Coronary artery (tissue), 2 donors: ENCODE results near the gene HSD11B1L.

Experiments used
- DNase-seq: peaks from one replicate; pipeline ENCODE4 v3.0.0-alpha.2; 2017; ENCODE audit warnings: low spot score
- H3K27ac ChIP-seq, 2 donors: fragments of 200-600 bp; sonication (generic); one replicate each; pipeline ENCODE4 v1.5.1; 2016 to 2019
- H3K4me3 ChIP-seq: fragments of 200-600 bp; sonication (generic); 2 replicates; pipeline ENCODE4 v1.5.1; 2016; ENCODE audit warnings: mild to moderate bottlenecking, moderate library complexity
- CTCF ChIP-seq: fragments of 200-600 bp; sonication (generic); IDR thresholded peaks from one replicate; pipeline ENCODE4 v1.5.1; 2019; ENCODE audit warnings: antibody characterized with exemption

Gene HSD11B1L

GRCh38 chr19:5679289-5680083, 1.3 kb upstream of the HSD11B1L start:
- H3K27ac ChIP-seq = peak overlapping the region; percentile 89 to 94
- no peak for TF ChIP-seq CTCF
- DNase-seq = no peak
- peak overlapping the region; percentile 93 for H3K4me3 ChIP-seq

DNA sequence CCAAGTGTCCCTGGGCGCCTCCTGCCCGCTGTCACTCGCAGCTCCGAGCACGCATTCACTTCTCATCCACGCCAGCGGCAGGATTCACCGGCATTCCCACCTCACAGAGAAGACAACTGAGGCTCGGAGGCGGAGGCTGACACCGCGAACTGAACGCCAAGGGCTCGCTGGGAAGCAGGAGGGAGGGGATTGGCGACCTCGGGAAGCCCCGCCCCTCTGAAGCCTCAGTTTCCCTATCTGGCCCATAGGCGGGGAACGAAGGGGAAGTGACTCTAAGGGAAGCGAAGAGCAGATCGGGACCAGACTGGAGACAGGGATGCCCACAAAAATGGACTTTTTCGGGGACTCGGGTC, 767 bp upstream of the HSD11B1L start:
- H3K4me3 ChIP-seq = peak overlapping the region; percentile 93
- peak overlapping the region; percentile 89 to 94 for H3K27ac ChIP-seq
- no peak for DNase-seq
- no peak for TF ChIP-seq CTCF

DNA sequence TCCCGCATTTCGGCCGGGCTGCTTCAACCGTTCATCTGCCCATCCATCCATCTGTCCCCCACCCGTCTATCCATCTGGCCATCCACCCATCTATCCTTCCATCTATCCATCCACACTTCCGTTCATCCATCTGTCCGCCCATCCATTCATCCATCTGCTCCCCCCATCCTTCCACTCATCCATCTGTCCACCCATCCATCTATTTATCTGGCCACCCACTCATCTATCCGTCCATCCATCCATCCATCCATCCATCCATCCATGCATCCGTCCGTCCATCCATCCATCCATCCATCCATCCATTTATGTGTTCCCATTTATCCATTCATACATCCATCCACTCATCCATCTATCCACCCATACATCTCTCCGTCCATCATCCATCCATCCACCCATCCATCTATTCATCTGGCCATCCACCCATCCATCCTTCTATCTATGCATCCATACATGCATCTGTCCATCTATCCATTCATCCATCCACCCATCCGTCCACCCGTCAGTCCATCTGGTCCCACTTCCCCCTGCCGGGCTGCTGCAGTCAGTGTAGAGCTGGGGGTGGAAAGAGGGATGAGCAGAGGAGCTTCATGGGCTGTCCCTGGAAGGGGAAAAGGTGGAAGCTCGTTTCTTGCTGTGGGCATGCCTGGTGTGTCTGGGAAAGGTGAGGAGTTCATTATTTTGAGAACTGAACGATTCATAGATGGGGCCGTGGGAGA, 722 bp downstream of the HSD11B1L start:
- DNase-seq = peak; percentile 72

DNA sequence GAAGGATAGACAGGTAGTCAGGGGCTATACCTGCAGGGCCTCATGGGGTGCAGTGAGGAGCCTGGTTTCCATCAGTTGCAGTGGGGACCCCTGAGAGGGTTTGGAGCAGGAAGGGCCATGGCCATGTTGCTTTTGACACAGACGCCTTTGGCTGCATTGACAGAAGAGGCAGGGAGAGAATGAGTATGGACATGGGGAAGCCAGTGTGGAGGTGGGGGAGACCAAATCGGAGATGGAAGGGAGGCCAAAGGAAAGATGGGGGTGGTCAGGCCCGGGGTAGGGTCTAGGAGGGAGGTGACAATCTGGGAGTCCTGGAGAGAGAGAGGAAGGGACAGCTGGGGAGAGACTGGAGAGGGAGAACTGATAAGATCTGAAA, 1.3 kb downstream of the HSD11B1L start:
- Histone ChIP-seq H3K27ac (no peak overlapping the region), H3K4me3 (no peak overlapping the region)
- peak; percentile 69 for DNase-seq
- TF ChIP-seq CTCF = no peak

More for the DNA sequence above, 722 bp downstream of the HSD11B1L start:
- Histone ChIP-seq H3K4me3 (peak overlapping the region; percentile 93), H3K27ac (peak overlapping the region in 1 of 2 donors; percentile 94)
- no peak for TF ChIP-seq CTCF

GRCh38 chr19:5683177-5683886, 2.5 kb downstream of the HSD11B1L start:
- Histone ChIP-seq H3K4me3 (no peak overlapping the region), H3K27ac (no peak overlapping the region)
- peak; percentile 64 for DNase-seq
- no peak for TF ChIP-seq CTCF

DNA sequence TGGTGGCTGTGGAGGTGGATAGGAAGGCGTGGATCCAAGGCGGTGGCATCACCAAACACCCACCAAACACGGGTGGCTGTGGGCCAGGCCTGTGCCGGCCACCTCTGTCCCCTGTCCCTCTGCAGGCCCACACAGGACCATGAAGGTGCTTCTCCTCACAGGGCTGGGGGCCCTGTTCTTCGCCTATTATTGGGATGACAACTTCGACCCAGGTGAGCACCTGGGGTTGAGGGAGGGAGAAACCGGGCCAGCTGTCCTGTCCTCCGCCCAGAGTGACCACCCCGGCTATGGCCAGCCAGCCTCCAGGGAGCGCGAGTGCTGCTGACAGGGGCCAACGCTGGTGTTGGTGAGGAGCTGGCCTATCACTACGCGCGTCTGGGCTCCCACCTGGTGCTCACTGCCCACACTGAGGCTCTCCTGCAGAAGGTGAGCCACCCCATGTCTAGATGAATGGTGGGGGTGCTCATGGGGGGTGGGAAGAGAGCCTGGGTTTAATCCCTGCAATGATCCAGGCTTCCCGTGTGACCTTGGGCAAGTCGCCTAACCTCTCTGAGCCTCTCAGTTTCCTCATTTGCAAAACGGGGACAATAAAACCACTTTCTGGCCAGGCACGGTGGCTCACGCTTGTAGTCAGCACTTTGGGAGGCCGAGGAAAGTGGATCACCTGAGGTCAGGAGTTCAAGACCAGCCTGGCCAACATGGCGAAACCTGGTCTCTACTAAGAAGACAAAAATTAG, 4.0 kb downstream of the HSD11B1L start:
- Histone ChIP-seq H3K27ac (no peak overlapping the region), H3K4me3 (no peak overlapping the region)
- TF ChIP-seq CTCF = no peak
- peak; percentile 76 for DNase-seq
